ENCODE results near the gene LIFR.

GRCh38 chr5:38536968-38537367, 19.5 kb downstream of the LIFR start:
- TF ChIP-seq CTCF (IDR thresholded peaks at IDR 0.05) (no peak), MXI1 (IDR thresholded peaks at IDR 0.05; ENCODE audit: low read depth, low read length) (no peak), SIN3A (IDR thresholded peaks at IDR 0.05; ENCODE audit: borderline replicate concordance, low read depth, low read length) (no peak), RAD21 (IDR thresholded peaks at IDR 0.05; ENCODE audit: low read length) (no peak), REST (IDR thresholded peaks at IDR 0.05; ENCODE audit: low read depth, low read length) (no peak), POLR2AphosphoS5 (IDR thresholded peaks at IDR 0.05; ENCODE audit: low read depth, low read length) (no peak), CHD2 (IDR thresholded peaks at IDR 0.05; ENCODE audit: low read length, partially characterized antibody) (no peak), NRF1 (IDR thresholded peaks at IDR 0.05; ENCODE audit: low read depth, low read length) (no peak), ZBTB33 (IDR thresholded peaks at IDR 0.05; ENCODE audit: borderline replicate concordance, low read depth) (no peak), TAF1 (IDR thresholded peaks at IDR 0.05; ENCODE audit: borderline replicate concordance, low read depth, low read length) (no peak), YY1 (IDR thresholded peaks at IDR 0.05; ENCODE audit: low read depth) (no peak), USF2 (IDR thresholded peaks at IDR 0.05; ENCODE audit: borderline replicate concordance, low read depth, low read length) (no peak), MEF2A (IDR thresholded peaks at IDR 0.05; ENCODE audit: borderline replicate concordance, low read depth) (no peak), FOSL2 (IDR thresholded peaks at IDR 0.05; ENCODE audit: borderline replicate concordance, low read depth) (no peak)

All from SK-N-SH (cell line).